HCT116 (cell line): ENCODE measurements around the gene RAI1. TPM values are rescaled to one million over a fixed set of nuclear protein-coding genes. Genes with fewer than 3 reads are reported as not detected.

Experiments used
- ATAC-seq: fragments of 200-7000 bp; cut with Tn5 transposase; 2 replicates; pipeline ENCODE4 v1.9.1; 2020; ENCODE audit warnings: mild to moderate bottlenecking, moderate library complexity
- BruUV-seq: library from RNA; stranded (reverse); fragments of 400-500 nt; replicated peaks from 2 replicates; lab custom pipeline; 2021; lab: Mats Ljungman, UMichigan
- CTCF ChIA-PET: fragments of 300-600 bp; sonication (Branson Sonifier 250); formaldehyde crosslinking; loops from one replicate; lab custom pipeline; 2021; ENCODE audit warnings: antibody characterized with exemption; lab: Charles Lee
- POLR2A ChIA-PET: fragments of 300-600, 350-600 bp; sonication (Branson Sonifier 250); formaldehyde crosslinking; loops from one replicate; lab custom pipeline; 2021; ENCODE audit warnings: antibody characterized with exemption; lab: Charles Lee
- RAD21 ChIA-PET, 2 experiments: fragments of 300-600 bp; sonication (Branson Sonifier 250); formaldehyde crosslinking; loops; one replicate each; lab custom pipeline; 2023; ENCODE audit warnings: low total read pairs in 2 of 2; ENCODE audit not compliant: uncharacterized antibody in 2 of 2, unreplicated experiment in 2 of 2, low non-redundant PET in 1 of 2; lab: Charles Lee
- DNase-seq: peaks from one replicate; pipeline ENCODE4 v3.0.0-alpha.2; 2010; ENCODE audit warnings: low read depth, low spot score
- H2AFZ ChIP-seq: fragments of 200-600 bp; shearing (Covaris generic), sonication (generic); 2 replicates; pipeline ENCODE4 v1.6.1; 2017; ENCODE audit warnings: low read depth, mixed run types, mixed read lengths, antibody characterized with exemption, low read length; ENCODE audit not compliant: poor library complexity, severe bottlenecking
- H3K27ac ChIP-seq: 2 replicates; pipeline ENCODE4 v1.5.1; 2012; ENCODE audit warnings: low read depth, low read length
- H3K27me3 ChIP-seq: fragments of 200-600 bp; sonication (generic); 2 replicates; pipeline ENCODE4 v1.6.1; 2016; ENCODE audit warnings: mixed run types, low read length, mixed read lengths; ENCODE audit not compliant: insufficient read depth
- H3K36me3 ChIP-seq, 2 experiments: fragments of 200-500 bp in 1 of 2; fragments of 200-600 bp in 1 of 2; sonication (Bioruptor generic) in 1 of 2; sonication (generic) in 1 of 2; 2 replicates each; pipeline versions ENCODE4 v1.5.1 to v1.6.1; 2014 to 2016; ENCODE audit warnings: low read length in 2 of 2, inconsistent platforms in 1 of 2, mixed read lengths in 1 of 2, mixed run types in 1 of 2; ENCODE audit not compliant: insufficient read depth in 2 of 2, control insufficient read depth in 1 of 2
- H3K4me1 ChIP-seq, 2 experiments: fragments of 200-600 bp in 1 of 2; sonication (generic) in 1 of 2; 2 replicates each; pipeline versions ENCODE4 v1.5.1 to v1.6.1; 2012 to 2017; ENCODE audit warnings: low read length in 2 of 2, inconsistent platforms in 1 of 2, mild to moderate bottlenecking in 1 of 2, mixed read lengths in 1 of 2, mixed run types in 1 of 2, moderate library complexity in 1 of 2; ENCODE audit not compliant: insufficient read depth in 2 of 2, control insufficient read depth in 1 of 2
- H3K4me2 ChIP-seq: fragments of 200-600 bp; sonication (generic); 2 replicates; pipeline ENCODE4 v1.6.1; 2017; ENCODE audit warnings: mixed run types, low read length, mixed read lengths
- H3K4me3 ChIP-seq, 2 experiments: fragments of 200-600 bp in 1 of 2; sonication (generic) in 1 of 2; replicated peaks in 1 of 2; 2 replicates each; pipeline ENCODE4 v1.5.1; 2011 to 2016; ENCODE audit warnings: low read length in 2 of 2, control low read depth in 1 of 2, low read depth in 1 of 2, mild to moderate bottlenecking in 1 of 2, mixed read lengths in 1 of 2, mixed run types in 1 of 2
- H3K79me2 ChIP-seq: fragments of 200-600 bp; sonication (generic); 2 replicates; pipeline ENCODE4 v1.6.1; 2017; ENCODE audit warnings: mild to moderate bottlenecking, mixed run types, low read length, moderate library complexity, mixed read lengths; ENCODE audit not compliant: insufficient read depth
- H3K9ac ChIP-seq: fragments of 200-600 bp; sonication (generic); 2 replicates; pipeline ENCODE4 v1.6.1; 2016; ENCODE audit warnings: low read length, mixed read lengths
- H3K9me2 ChIP-seq: fragments of 200-600 bp; sonication (generic), shearing (Covaris generic); 2 replicates; pipeline ENCODE4 v1.6.1; 2017; ENCODE audit warnings: mixed run types, mild to moderate bottlenecking, moderate library complexity; ENCODE audit not compliant: insufficient read depth
- H3K9me3 ChIP-seq, 2 experiments: fragments of 200-500 bp in 1 of 2; fragments of 200-600 bp in 1 of 2; sonication (Bioruptor generic) in 1 of 2; sonication (generic) in 1 of 2; 2 replicates each; pipeline ENCODE4 v1.6.1; 2014 to 2017; ENCODE audit warnings: low read length in 2 of 2, mixed read lengths in 2 of 2, inconsistent platforms in 1 of 2, low read depth in 1 of 2, mild to moderate bottlenecking in 1 of 2, mixed run types in 1 of 2, moderate library complexity in 1 of 2; ENCODE audit not compliant: control insufficient read depth in 1 of 2, insufficient read depth in 1 of 2
- H4K20me1 ChIP-seq: fragments of 200-600 bp; sonication (generic), shearing (Covaris generic); 2 replicates; pipeline ENCODE4 v1.6.1; 2017; ENCODE audit warnings: mixed run types, mild to moderate bottlenecking, moderate library complexity; ENCODE audit not compliant: insufficient read depth
- ATF3 ChIP-seq: IDR thresholded peaks from 2 replicates; pipeline ENCODE4 v1.6.1; 2012
- CBX3 ChIP-seq: IDR thresholded peaks from 2 replicates; pipeline ENCODE4 v1.6.1; 2012; ENCODE audit warnings: low read depth
- CEBPB ChIP-seq: IDR thresholded peaks from 2 replicates; pipeline ENCODE4 v1.6.1; 2012; ENCODE audit warnings: low read depth
- EGR1 ChIP-seq: IDR thresholded peaks from 2 replicates; pipeline ENCODE4 v1.6.1; 2012; ENCODE audit warnings: low read depth
- ELF1 ChIP-seq: IDR thresholded peaks from 2 replicates; pipeline ENCODE4 v1.6.1; 2012; ENCODE audit warnings: low read depth, borderline replicate concordance
- EZH2phosphoT487 ChIP-seq: fragments of 200-600 bp; IDR thresholded peaks from 2 replicates; pipeline ENCODE4 v1.6.1; 2018; ENCODE audit warnings: antibody characterized with exemption, borderline replicate concordance
- FOSL1 ChIP-seq: IDR thresholded peaks from 2 replicates; pipeline ENCODE4 v1.6.1; 2012; ENCODE audit warnings: low read depth
- JUND ChIP-seq: IDR thresholded peaks from 2 replicates; pipeline ENCODE4 v1.6.1; 2012
- POLR2A ChIP-seq: IDR thresholded peaks from 2 replicates; pipeline ENCODE4 v1.7.0; 2011; ENCODE audit warnings: borderline replicate concordance; ENCODE audit not compliant: insufficient read depth, insufficient read length; ENCODE audit errors: extremely low read depth
- RAD21 ChIP-seq: IDR thresholded peaks from 2 replicates; pipeline ENCODE4 v1.6.1; 2012; ENCODE audit warnings: low read depth, mild to moderate bottlenecking
- REST ChIP-seq: IDR thresholded peaks from 2 replicates; pipeline ENCODE4 v1.6.1; 2012; ENCODE audit warnings: low read depth
- SIN3A ChIP-seq: IDR thresholded peaks from 2 replicates; pipeline ENCODE4 v1.6.1; 2012; ENCODE audit warnings: low read depth
- SP1 ChIP-seq: IDR thresholded peaks from 2 replicates; pipeline ENCODE4 v1.6.1; 2012; ENCODE audit warnings: low read depth
- SRF ChIP-seq: IDR thresholded peaks from 2 replicates; pipeline ENCODE4 v1.6.1; 2012; ENCODE audit warnings: low read depth
- TCF7L2 ChIP-seq: IDR thresholded peaks from 2 replicates; pipeline ENCODE4 v1.7.0; 2011; ENCODE audit warnings: borderline replicate concordance, inconsistent platforms; ENCODE audit not compliant: insufficient read depth, insufficient read length; ENCODE audit errors: extremely low read depth
- YY1 ChIP-seq: IDR thresholded peaks from 2 replicates; pipeline ENCODE4 v1.6.1; 2011; ENCODE audit warnings: low read length, low read depth, moderate library complexity, mild to moderate bottlenecking; ENCODE audit not compliant: insufficient replicate concordance; ENCODE audit errors: extremely low read depth
- ZBTB33 ChIP-seq: IDR thresholded peaks from 2 replicates; pipeline ENCODE4 v1.6.1; 2011; ENCODE audit warnings: mild to moderate bottlenecking, low read length, moderate library complexity; ENCODE audit not compliant: insufficient replicate concordance; ENCODE audit errors: extremely low read depth
- ZNF274 ChIP-seq: fragments of 200-500 bp; sonication (Bioruptor generic); IDR thresholded peaks from 2 replicates; pipeline ENCODE4 v1.6.1; 2014; ENCODE audit warnings: mild to moderate bottlenecking, low read depth, low read length, inconsistent platforms
- intact Hi-C: fragments of 100-400 bp; cut with micrococcal nuclease; formaldehyde crosslinking; loops from 2 replicates; pipeline ENCODE4 v1.10.0; 2022
- total RNA-seq: library from RNA; stranded (reverse); gene quantifications from one replicate; pipeline ENCODE4 v1.2.1, GENCODE V29; 2021; ENCODE audit not compliant: unreplicated experiment

RAI1 gene
- total RNA-seq, 1 experiment from 2014 or later: 38.5 TPM

DNA sequence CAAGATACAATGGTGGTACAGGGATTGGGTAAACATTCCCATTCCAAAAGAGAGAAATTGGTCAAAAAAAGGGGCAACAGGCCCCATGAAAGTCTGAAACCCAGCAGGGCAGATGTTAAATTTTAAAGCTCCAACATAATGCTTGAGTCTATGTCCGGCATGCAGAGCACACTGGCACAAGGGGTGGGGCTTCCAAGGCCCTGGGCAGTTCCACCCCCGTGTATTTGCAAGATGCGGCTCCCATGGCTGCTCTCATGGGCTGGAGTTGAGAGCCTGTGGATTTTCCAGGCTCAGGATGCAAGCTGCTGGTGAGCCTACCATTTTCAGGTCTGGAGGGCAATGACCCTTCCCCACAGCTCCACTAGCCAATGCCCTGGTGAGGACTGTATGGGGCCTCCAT lies 27.9 kb upstream of the RAI1 start:
- Histone ChIP-seq H2AFZ (no peak overlapping the region), H3K27ac (no peak overlapping the region), H3K27me3 (no peaks in the 10 kb centered on the region), H3K9me3 (peaks cover 0 to 3% of the 10 kb centered on the region in 2 experiments; a peak in 1 of 4 replicates), H3K9me2 (no peaks in the 10 kb centered on the region), H3K4me1 (no peaks in the 10 kb centered on the region), H4K20me1 (no peaks in the 10 kb centered on the region), H3K4me2 (no peak overlapping the region), H3K4me3 (no peak overlapping the region), H3K79me2 (no peaks in the 10 kb centered on the region), H3K36me3 (no peaks in the 10 kb centered on the region), H3K9ac (no peak overlapping the region)
- BruUV-seq: no TSS peak
- CTCF ChIA-PET: no interaction called here
- intact Hi-C loops: no loop called here
- TF ChIP-seq RAD21: no peak
- TF ChIP-seq CBX3: no peak
- TF ChIP-seq FOSL1: no peak
- TF ChIP-seq ZBTB33: no peak
- TF ChIP-seq SRF: no peak
- no peak for TF ChIP-seq SIN3A
- TF ChIP-seq EZH2phosphoT487: no peak
- TF ChIP-seq SP1: no peak
- TF ChIP-seq REST: no peak
- TF ChIP-seq JUND: no peak
- no peak for TF ChIP-seq CEBPB
- TF ChIP-seq POLR2A: no peak
- no peak for TF ChIP-seq YY1
- TF ChIP-seq EGR1: no peak
- TF ChIP-seq TCF7L2: no peak
- TF ChIP-seq ATF3: no peak
- TF ChIP-seq ELF1: no peak
- TF ChIP-seq ZNF274: no peak
- DNase-seq: no peak
- ATAC-seq: no peak
- POLR2A ChIA-PET: no interaction called here
- RAD21 ChIA-PET: no interaction called here
